SK-N-SH treated with all-trans-retinoic acid at 6 μM for 48 hours (cell line): ENCODE data around the gene OCA2.

ENCODE experiments used
- ATAC-seq: fragments of 200-7000 bp; cut with Tn5 transposase; 3 replicates; pipeline ENCODE4 v1.9.1; 2020; ENCODE audit warnings: mild to moderate bottlenecking, moderate library complexity
- ARNTL ChIP-seq: fragments of 450-650 bp; formaldehyde crosslinking; IDR thresholded peaks from 2 replicates; pipeline ENCODE4 v1.5.0; 2020; ENCODE audit warnings: low read depth, mild to moderate bottlenecking, moderate library complexity, borderline replicate concordance
- BACH2 ChIP-seq: fragments of 250-450 bp; sonication (Bioruptor Pico); IDR thresholded peaks from 2 replicates; pipeline ENCODE4 v1.9.0; 2021; ENCODE audit warnings: mild to moderate bottlenecking, borderline replicate concordance
- CREB5 ChIP-seq: fragments of 250-450 bp; sonication (Bioruptor Pico); IDR thresholded peaks from 2 replicates; pipeline ENCODE4 v1.5.1; 2020; ENCODE audit warnings: low read depth, mild to moderate bottlenecking, moderate library complexity
- CSDC2 ChIP-seq: fragments of 250-450 bp; sonication (Bioruptor Pico); IDR thresholded peaks from 2 replicates; pipeline ENCODE4 v1.5.0; 2020; ENCODE audit warnings: mild to moderate bottlenecking, moderate library complexity
- CSRNP3 ChIP-seq: fragments of 250-450 bp; sonication (Bioruptor Pico); IDR thresholded peaks from 2 replicates; pipeline ENCODE4 v1.5.1; 2021; ENCODE audit warnings: mild to moderate bottlenecking, moderate library complexity
- ESRRG ChIP-seq: fragments of 250-450 bp; sonication (Bioruptor Pico); IDR thresholded peaks from 2 replicates; pipeline ENCODE4 v1.6.1; 2021; ENCODE audit warnings: mild to moderate bottlenecking
- GLIS3 ChIP-seq: fragments of 250-450 bp; sonication (Bioruptor Pico); IDR thresholded peaks from 2 replicates; pipeline ENCODE4 v1.5.0; 2020; ENCODE audit warnings: mild to moderate bottlenecking, moderate library complexity
- ISL1 ChIP-seq: fragments of 250-450 bp; sonication (Bioruptor Pico); IDR thresholded peaks from 2 replicates; pipeline ENCODE4 v2.1.2; 2022; ENCODE audit warnings: mild to moderate bottlenecking, moderate library complexity
- OSR1 ChIP-seq: fragments of 250-450 bp; sonication (Bioruptor Pico); IDR thresholded peaks from 2 replicates; pipeline ENCODE4 v1.8.0; 2022; ENCODE audit warnings: moderate library complexity, mild to moderate bottlenecking, inconsistent platforms
- PATZ1 ChIP-seq: fragments of 250-450 bp; sonication (Bioruptor Pico); IDR thresholded peaks from 2 replicates; pipeline ENCODE4 v1.8.0; 2020; ENCODE audit warnings: mild to moderate bottlenecking, moderate library complexity, borderline replicate concordance
- POU6F1 ChIP-seq: fragments of 250-450 bp; sonication (Bioruptor Pico); IDR thresholded peaks from 2 replicates; pipeline ENCODE4 v1.8.0; 2021; ENCODE audit warnings: low read depth, mild to moderate bottlenecking, moderate library complexity, borderline replicate concordance
- PPARA ChIP-seq: fragments of 250-450 bp; sonication (Bioruptor Pico); IDR thresholded peaks from 2 replicates; pipeline ENCODE4 v1.5.0; 2020; ENCODE audit warnings: mild to moderate bottlenecking, borderline replicate concordance
- RARB ChIP-seq: fragments of 250-450 bp; sonication (Bioruptor Pico); IDR thresholded peaks from 2 replicates; pipeline ENCODE4 v1.8.0; 2021; ENCODE audit warnings: mild to moderate bottlenecking, moderate library complexity
- SNAI2 ChIP-seq: fragments of 250-450 bp; sonication (Bioruptor Pico); IDR thresholded peaks from 2 replicates; pipeline ENCODE4 v1.5.0; 2020; ENCODE audit warnings: mild to moderate bottlenecking, moderate library complexity
- TCF4 ChIP-seq: fragments of 250-450 bp; sonication (Bioruptor Pico); IDR thresholded peaks from 2 replicates; pipeline ENCODE4 v1.8.0; 2021; ENCODE audit warnings: mild to moderate bottlenecking, moderate library complexity, borderline replicate concordance
- TOX ChIP-seq: fragments of 250-450 bp; sonication (Bioruptor Pico); IDR thresholded peaks from 2 replicates; pipeline ENCODE4 v1.8.0; 2021; ENCODE audit warnings: mild to moderate bottlenecking, moderate library complexity, borderline replicate concordance
- TSHZ2 ChIP-seq: fragments of 250-450 bp; sonication (Bioruptor Pico); IDR thresholded peaks from 2 replicates; pipeline ENCODE4 v1.5.0; 2020; ENCODE audit warnings: mild to moderate bottlenecking, moderate library complexity
- ZFP3 ChIP-seq: fragments of 250-450 bp; sonication (Bioruptor Pico); IDR thresholded peaks from 2 replicates; pipeline ENCODE4 v1.5.0; 2020; ENCODE audit warnings: mild to moderate bottlenecking, moderate library complexity
- ZFP30 ChIP-seq: fragments of 450-650 bp; formaldehyde crosslinking; IDR thresholded peaks from 2 replicates; pipeline ENCODE4 v1.5.0; 2022; ENCODE audit warnings: mild to moderate bottlenecking, moderate library complexity
- ZNF565 ChIP-seq: fragments of 450-650 bp; formaldehyde crosslinking; conservative IDR thresholded peaks from 2 replicates; pipeline ENCODE4 v1.5.0; 2020; ENCODE audit warnings: low read depth, mild to moderate bottlenecking, moderate library complexity
- ZNF70 ChIP-seq: fragments of 450-650 bp; formaldehyde crosslinking; IDR thresholded peaks from 2 replicates; pipeline ENCODE4 v1.5.0; 2020; ENCODE audit warnings: mild to moderate bottlenecking, moderate library complexity
- ZNF8 ChIP-seq: fragments of 450-650 bp; formaldehyde crosslinking; IDR thresholded peaks from 2 replicates; pipeline ENCODE4 v1.5.0; 2020; ENCODE audit warnings: mild to moderate bottlenecking, moderate library complexity

OCA2 gene

GRCh38 chr15:27985099-27985498 lies 114.0 kb downstream of the OCA2 start:
- TF ChIP-seq PPARA (CRISPR knock-in tag) (no peak), TCF4 (CRISPR knock-in tag) (no peak), GLIS3 (CRISPR knock-in tag) (no peak), ESRRG (no peak), ARNTL (no peak), ZNF70 (no peak), OSR1 (CRISPR knock-in tag) (no peak), SNAI2 (CRISPR knock-in tag) (no peak), ZNF8 (CRISPR knock-in tag) (no peak), CSRNP3 (CRISPR knock-in tag) (no peak), BACH2 (CRISPR knock-in tag) (no peak), TOX (CRISPR knock-in tag) (no peak), ZFP3 (CRISPR knock-in tag) (no peak), POU6F1 (CRISPR knock-in tag) (no peak), RARB (CRISPR knock-in tag) (no peak)
- no peak for ATAC-seq

GRCh38 chr15:27983496-27983895 lies 115.6 kb downstream of the OCA2 start:
- no peak for ATAC-seq
- no peak for TF ChIP-seq ISL1 (CRISPR knock-in tag)
- TF ChIP-seq ZNF565 (CRISPR knock-in tag), result no peak
- TF ChIP-seq PATZ1 (CRISPR knock-in tag), result no peak
- no peak for TF ChIP-seq CSDC2 (CRISPR knock-in tag)
- TF ChIP-seq SNAI2 (CRISPR knock-in tag), result no peak
- TF ChIP-seq POU6F1 (CRISPR knock-in tag), result no peak
- TF ChIP-seq ZNF8 (CRISPR knock-in tag), result no peak
- TF ChIP-seq CREB5 (CRISPR knock-in tag), result no peak
- TF ChIP-seq CSRNP3 (CRISPR knock-in tag), result no peak
- TF ChIP-seq ZFP30 (CRISPR knock-in tag), result no peak
- TF ChIP-seq, all 23 proteins: peak for 0

GRCh38 chr15:27977696-27978095 lies 121.4 kb downstream of the OCA2 start:
- TF ChIP-seq TSHZ2, result no peak
- TF ChIP-seq OSR1 (CRISPR knock-in tag), result no peak
- TF ChIP-seq POU6F1 (CRISPR knock-in tag), result no peak
- TF ChIP-seq ISL1 (CRISPR knock-in tag), result no peak
- TF ChIP-seq CSDC2 (CRISPR knock-in tag), result no peak
- no peak for TF ChIP-seq CREB5 (CRISPR knock-in tag)
- TF ChIP-seq ARNTL, result no peak
- no peak for TF ChIP-seq ZNF565 (CRISPR knock-in tag)
- no peak for TF ChIP-seq SNAI2 (CRISPR knock-in tag)
- no peak for TF ChIP-seq ZNF8 (CRISPR knock-in tag)
- ATAC-seq, result no peak
